NCI-H146 (cell line): ENCODE measurements around the gene BEST4.
"Not testable (repeated sequence)": the region's sequence is repeated elsewhere in the genome, so short reads cannot be mapped to it uniquely, and the experiment has no call there.

Experiments
- DNase-seq: peaks from one replicate; lab custom pipeline; 2025; lab: John Stamatoyannopoulos, UW

The BEST4 gene

GRCh38 chr1:44819608-44820327, 31.8 kb upstream of the BEST4 start:
- no peak for DNase-seq

GRCh38 chr1:44819196-44819607, 31.2 kb upstream of the BEST4 start:
- DNase-seq: no peak

- DNase-seq: no peak
Measured at GRCh38 chr1:44817771-44818495, 30.0 kb upstream of the BEST4 start.

- DNase-seq: no peak
Measured at GRCh38 chr1:44817307-44817706, 29.3 kb upstream of the BEST4 start.

GRCh38 chr1:44815926-44816325, 28.0 kb upstream of the BEST4 start:
- DNase-seq: not testable (repeated sequence)

- no peak for DNase-seq
Measured at GRCh38 chr1:44812822-44813543, 25.0 kb upstream of the BEST4 start.

- DNase-seq: no peak
Measured at GRCh38 chr1:44811234-44811633, 23.3 kb upstream of the BEST4 start.

- DNase-seq: not testable (repeated sequence)
Measured at GRCh38 chr1:44810762-44811105, 22.8 kb upstream of the BEST4 start.

- no peak for DNase-seq
Measured at GRCh38 chr1:44810101-44810761, 22.3 kb upstream of the BEST4 start.

- DNase-seq: no peak
Measured at GRCh38 chr1:44808938-44809917, 21.3 kb upstream of the BEST4 start.

GRCh38 chr1:44808063-44808937, 20.3 kb upstream of the BEST4 start, which contains the start of gene BTBD19:
TSS of gene BTBD19 (plus strand) at chr1:44808523. CDS start at chr1:44808821, 298 bp downstream.
- DNase-seq: no peak

- no peak for DNase-seq
Measured at GRCh38 chr1:44807364-44808062, 19.5 kb upstream of the BEST4 start.

- no peak for DNase-seq
Measured at GRCh38 chr1:44806704-44807363, 18.9 kb upstream of the BEST4 start, which contains the start of gene DYNLT4. TSS of gene DYNLT4 (minus strand) at chr1:44807351. CDS start at chr1:44806668, 683 bp downstream.

GRCh38 chr1:44806025-44806703, 18.2 kb upstream of the BEST4 start:
- no peak for DNase-seq

GRCh38 chr1:44805311-44806024, 17.5 kb upstream of the BEST4 start:
- no peak for DNase-seq

- DNase-seq: no peak
Measured at GRCh38 chr1:44803312-44804095, 15.5 kb upstream of the BEST4 start.

- no peak for DNase-seq
Measured at GRCh38 chr1:44803062-44803311, 15.0 kb upstream of the BEST4 start.
